Posterior cingulate gyrus (tissue), 11 donors: Measurements from ENCODE around the gene WHAMM.
"Not testable (repeated sequence)": the region's sequence is repeated elsewhere in the genome, so short reads cannot be mapped to it uniquely, and the experiment has no call there.

ENCODE experiments used
- DNase-seq, 10 donors: peaks; one replicate each; pipeline versions ENCODE4 v3.0.0 to v3.0.0-alpha.2; 2020 to 2021; ENCODE audit warnings: mixed read lengths in 3 of 10
- intact Hi-C: fragments of 100-400 bp; cut with DNase I; formaldehyde crosslinking; loops from one replicate; pipeline ENCODE4 v1.15.1; 2023

The WHAMM gene

GRCh38 chr15:82802497-82802896, 6.9 kb upstream of the WHAMM start:
- intact Hi-C loops: loop anchor here (10.0 kb wide), 1 partner anchor 268 kb away; no protein-coding TSS in a partner anchor
- DNase-seq: no peak

- intact Hi-C loops: loop anchor here (10.0 kb wide), 1 partner anchor 269 kb away; no protein-coding TSS in a partner anchor
- DNase-seq: no peak
Observed at GRCh38 chr15:82803793-82804574, 5.4 kb upstream of the WHAMM start.

DNA sequence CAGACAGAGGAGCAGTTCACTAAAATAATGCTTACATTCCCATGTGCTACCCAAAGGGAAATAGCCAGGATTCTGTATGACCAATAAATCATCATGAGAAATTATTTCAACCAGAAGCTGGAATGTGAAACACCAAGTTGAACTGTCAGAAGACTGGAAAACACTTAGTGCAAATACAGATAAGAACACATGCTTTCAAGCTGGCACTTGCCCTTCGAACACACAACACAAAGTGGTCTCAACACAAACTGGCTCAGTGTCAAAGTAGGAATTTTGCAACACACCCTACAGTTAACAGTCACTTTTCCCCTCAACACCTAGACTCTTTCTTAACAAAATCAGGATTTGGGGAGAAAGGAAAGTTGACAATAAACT, 4.9 kb upstream of the WHAMM start:
- intact Hi-C loops: loop anchor here (10.0 kb wide), 1 partner anchor 270 kb away; no protein-coding TSS in a partner anchor
- no peak for DNase-seq

- intact Hi-C loops: loop anchor here (5.0 to 10.0 kb wide), 3 partner anchors 159 to 271 kb away; partner anchors contain the start of genes C15orf40 and CPEB1
- DNase-seq: no peak
Observed at GRCh38 chr15:82805994-82806406, 3.4 kb upstream of the WHAMM start, which contains the start of gene FSD2. TSS of gene FSD2 (minus strand) at chr15:82806069. CDS start at chr15:82787390, 18,679 bp downstream.

- no peak for DNase-seq
- intact Hi-C loops: loop anchor here (5.0 to 10.0 kb wide), 3 partner anchors 161 to 273 kb away; partner anchors contain the start of genes C15orf40 and CPEB1
Observed at GRCh38 chr15:82807920-82808633, 1.4 kb upstream of the WHAMM start.

GRCh38 chr15:82808634-82809041, 790 bp upstream of the WHAMM start:
- intact Hi-C loops: loop anchor here (5.0 to 10.0 kb wide), 3 partner anchors 161 to 274 kb away; partner anchors contain the start of genes C15orf40 and CPEB1
- DNase-seq: no peak

GRCh38 chr15:82810061-82810889, 847 bp downstream of the WHAMM start:
- intact Hi-C loops: loop anchor here (2.0 kb wide), 1 partner anchor 59 kb away; no protein-coding TSS in a partner anchor
- DNase-seq: peak in 4 of 10 donors; percentile 23 to 91 (median 60)

DNA sequence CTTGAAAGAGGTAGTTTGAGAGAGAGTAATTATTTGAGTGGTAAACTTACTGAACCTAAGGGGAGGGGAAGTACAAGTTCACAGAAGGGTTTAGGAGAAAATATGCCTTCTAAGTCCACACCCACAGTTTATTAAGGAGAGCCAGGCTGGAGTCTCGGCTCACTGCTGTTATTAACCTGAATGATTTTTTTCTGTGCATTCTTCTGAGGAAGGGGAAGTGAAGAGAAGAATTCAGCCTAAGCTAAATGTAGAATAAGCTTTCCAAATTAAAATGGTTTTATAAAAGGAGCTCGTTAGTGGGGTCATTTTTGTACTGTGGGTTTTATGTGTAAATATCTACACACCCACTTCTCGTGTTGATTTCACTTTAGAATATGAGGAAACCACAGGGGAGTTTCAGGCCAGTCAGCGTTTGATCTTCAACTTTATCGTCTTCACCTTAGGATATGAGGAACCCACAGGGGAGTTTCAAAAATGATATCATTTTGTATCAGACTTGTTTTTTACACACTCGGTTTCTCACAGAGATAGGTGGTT, 1.5 kb downstream of the WHAMM start:
- no peak for DNase-seq
- intact Hi-C loops: loop anchor here (2.0 kb wide), 1 partner anchor 60 kb away; no protein-coding TSS in a partner anchor

DNA sequence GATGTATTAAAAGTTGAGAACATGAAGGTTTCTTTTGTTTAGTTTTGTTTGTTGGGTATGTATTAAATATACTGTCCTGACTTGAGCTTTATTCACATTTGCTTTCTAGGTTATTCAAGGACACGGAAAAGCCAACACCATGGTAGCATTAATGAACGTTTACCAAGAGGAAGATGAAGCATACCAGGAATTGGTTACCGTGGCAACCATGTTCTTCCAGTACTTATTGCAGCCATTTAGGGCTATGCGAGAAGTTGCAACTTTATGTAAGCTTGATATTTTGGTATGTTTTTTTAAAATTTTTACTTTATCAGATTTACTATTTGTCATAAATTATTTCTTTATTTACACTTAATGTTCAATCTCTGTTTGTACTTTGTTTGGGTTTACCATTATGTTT, 3.6 kb downstream of the WHAMM start:
- intact Hi-C loops: no loop called here

DNA sequence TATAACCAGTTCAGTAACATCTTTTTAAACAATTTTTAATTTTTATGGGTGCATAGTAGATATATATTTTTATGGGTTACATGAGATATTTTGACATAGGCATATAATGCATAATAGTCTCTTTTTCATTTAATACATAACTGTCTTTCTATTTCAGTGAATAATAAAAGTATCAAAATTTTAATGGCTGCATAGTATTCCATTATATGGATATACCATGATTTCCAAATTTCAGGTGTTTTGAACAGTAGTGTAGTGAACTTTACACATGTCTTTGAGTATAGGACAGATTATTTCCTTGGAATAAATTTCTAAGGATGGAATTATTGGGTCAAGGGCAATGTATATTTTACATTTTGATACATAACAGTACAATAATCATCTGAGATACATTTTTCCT, 10.7 kb downstream of the WHAMM start:
- intact Hi-C loops: no loop called here
- DNase-seq: no peak

More for the DNA sequence above, 3.6 kb downstream of the WHAMM start:
- no peak for DNase-seq

DNA sequence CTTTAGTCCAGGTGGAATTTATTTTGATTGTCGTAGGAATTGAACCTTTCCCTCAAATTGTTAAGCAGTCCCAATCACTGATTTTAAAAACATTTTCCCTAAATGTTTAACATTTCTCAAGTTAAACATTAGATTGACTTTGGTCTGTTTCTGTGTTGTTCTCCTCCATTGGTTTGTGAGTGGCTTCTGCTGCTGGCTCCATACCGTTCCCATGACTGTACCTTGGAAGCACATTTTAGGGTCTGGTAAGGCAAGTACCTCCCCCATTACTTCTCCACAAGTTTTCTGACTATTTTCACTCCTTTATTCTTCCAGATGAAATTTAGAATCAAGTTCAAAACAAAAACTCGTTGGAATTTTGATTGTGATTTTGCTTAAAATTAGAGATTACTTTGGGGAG, 12.0 kb downstream of the WHAMM start:
- DNase-seq, intact Hi-C loops: not testable (repeated sequence)

DNA sequence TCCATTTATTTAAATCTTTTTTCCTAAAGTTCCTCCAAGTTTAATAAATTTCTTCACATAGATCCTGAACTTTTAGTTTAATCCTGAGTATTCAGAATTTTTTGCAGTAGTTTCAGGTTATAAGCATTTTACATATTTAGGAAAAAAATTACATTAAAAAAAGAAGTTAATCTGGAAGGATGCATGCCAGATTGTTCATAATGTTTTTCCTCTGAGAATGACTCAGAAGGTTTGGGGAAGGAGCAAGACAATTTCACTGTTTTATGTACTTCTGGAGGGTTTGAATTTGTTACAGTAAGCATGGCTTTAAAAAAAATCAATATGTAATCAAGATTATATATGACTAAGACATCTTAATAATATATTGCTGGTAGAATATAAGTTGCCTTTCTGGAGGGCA, 12.4 kb downstream of the WHAMM start:
- DNase-seq, intact Hi-C loops: not testable (repeated sequence)

DNA sequence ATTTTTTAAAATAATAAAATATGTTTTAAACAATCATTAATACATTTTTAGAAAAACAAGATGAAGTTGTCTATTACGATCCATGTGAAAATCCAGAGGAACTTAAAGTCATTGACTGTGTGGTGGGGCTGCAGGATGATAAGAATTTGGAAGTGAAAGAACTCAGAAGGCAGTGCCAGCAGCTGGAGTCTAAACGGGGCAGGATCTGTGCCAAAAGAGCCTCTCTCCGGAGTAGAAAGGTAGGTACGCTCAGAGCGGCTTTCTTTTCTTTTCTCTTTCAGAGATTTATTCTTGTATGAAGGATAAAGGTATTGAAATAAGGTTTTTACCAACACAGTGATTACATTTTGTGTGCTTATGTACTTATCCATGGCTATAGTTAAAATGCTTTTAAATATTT, 13.6 kb downstream of the WHAMM start:
- DNase-seq: no peak
- intact Hi-C loops: no loop called here

DNA sequence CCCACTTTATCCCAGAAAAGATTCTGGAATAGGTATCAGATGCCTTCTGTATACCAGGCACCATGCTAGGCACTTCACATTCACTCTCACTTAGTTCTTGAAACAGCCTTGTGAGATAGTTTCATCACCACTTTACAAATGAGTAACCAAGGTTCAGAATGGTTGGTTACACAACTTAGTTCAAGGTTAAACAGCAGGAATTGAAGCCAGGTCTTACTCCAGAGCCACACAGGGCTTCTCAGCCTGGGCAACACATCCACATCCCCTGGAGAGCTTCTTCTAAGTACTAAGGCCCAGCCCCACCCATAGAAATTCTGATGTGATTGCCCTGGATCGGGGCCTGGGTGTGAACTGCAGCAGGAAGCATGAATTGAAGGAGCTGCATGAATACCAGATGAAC, 18.6 kb downstream of the WHAMM start:
- intact Hi-C loops: no loop called here
- DNase-seq: no peak

- intact Hi-C loops: no loop called here
- peak in 1 of 10 donors; percentile 44 for DNase-seq
Observed at GRCh38 chr15:82829234-82829633, 19.8 kb downstream of the WHAMM start.

DNA sequence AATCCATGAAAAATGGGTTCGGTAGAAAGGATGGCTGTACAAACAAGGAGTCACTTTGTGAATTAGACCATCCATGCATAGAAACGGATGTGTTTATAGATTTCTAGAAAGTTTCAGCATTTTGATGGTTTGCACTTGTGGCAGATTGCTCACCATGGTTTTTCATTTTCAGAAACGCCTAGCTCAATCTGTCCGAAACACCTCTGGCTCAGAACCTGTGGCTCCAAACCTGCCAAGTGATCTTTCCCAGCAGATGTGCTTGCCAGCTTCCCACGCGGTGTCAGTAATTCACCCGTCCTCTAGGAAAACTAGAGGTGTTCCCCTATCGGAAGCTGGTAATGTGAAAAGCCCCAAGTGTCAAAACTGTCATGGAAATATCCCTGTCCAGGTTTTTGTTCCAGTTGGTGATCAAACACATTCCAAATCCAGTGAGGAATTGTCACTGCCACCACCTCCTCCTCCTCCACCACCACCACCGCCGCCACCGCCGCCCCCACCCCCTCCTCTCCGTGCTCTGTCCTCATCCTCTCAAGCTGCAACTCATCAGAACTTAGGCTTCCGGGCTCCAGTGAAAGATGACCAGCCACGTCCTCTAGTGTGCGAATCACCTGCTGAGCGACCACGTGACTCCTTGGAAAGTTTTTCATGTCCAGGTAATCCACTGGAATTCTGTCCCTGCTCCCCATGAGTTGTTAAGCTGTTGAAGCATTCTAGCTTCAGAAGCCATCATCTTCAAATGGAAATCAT, 21.2 kb downstream of the WHAMM start:
- peak in 1 of 10 donors; percentile 61 for DNase-seq
- intact Hi-C loops: no loop called here

DNA sequence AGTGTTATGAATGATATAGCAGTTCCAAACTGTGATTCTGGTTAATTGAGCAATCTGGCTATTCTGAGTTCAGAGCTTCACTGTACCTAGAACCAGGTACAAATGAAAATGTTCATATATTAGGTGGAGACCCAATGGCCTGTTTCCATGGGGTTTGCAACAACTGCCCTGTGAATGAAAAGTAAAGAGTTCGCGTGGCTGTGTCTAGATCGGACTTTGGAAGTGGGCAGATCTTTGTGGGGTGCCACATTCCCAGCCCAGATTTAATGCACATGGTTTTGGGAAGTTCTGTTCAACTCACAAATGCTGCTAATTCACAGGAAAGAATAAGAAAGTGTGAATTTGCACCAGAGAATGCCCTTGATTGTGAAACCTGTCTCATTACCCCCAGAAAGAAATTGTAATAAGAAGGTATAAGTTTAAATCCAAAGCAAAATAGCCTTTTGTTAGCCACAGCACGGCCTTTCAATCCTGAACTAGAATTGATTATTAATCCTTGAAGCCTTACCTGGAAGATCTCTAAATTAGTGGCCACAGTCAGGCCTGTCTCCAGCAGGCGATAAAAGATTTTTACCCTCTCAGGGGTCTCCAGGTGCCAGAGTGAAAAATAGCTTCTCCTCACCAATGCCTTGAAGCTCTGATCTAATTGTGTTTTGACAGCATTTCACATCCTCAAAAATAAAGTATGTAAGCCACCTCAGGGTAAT, 22.6 kb downstream of the WHAMM start:
- no peak for DNase-seq
- intact Hi-C loops: no loop called here

- peak in 1 of 10 donors; percentile 82 for DNase-seq
Observed at GRCh38 chr15:82832601-82833361, 23.4 kb downstream of the WHAMM start.

More at GRCh38 chr15:82832601-82833361, 23.4 kb downstream of the WHAMM start:
- intact Hi-C loops: no loop called here
